Pancreas (tissue), 10 donors: Measurements from ENCODE around the gene DNAJC7. TPM values are rescaled to one million over a fixed set of nuclear protein-coding genes. Genes with fewer than 3 reads are reported as not detected.
A peak's percentile ranks its signal among the peaks of the same experiment; 100 is the strongest.

Experiments
- ATAC-seq, 4 donors: fragments of 200-7000 bp; cut with Tn5 transposase; one replicate each; pipeline versions ENCODE4 v1.8.0 to v1.9.1; 2020; ENCODE audit warnings: mild to moderate bottlenecking in 4 of 4, moderate library complexity in 4 of 4
- DNase-seq, 6 donors: peaks; one replicate each; pipeline ENCODE4 v3.0.0-alpha.2; 2020
- FAIRE-seq: peaks from 2 replicates; lab custom pipeline; 2012; peaks lifted over from hg19 to GRCh38; lab: Jason Lieb, UNC
- H3K27ac ChIP-seq, 4 donors: fragments of 200-600 bp; sonication (generic); 1 replicate in 3 of 4; 2 replicates in 1 of 4; pipeline versions ENCODE4 v1.5.0 to v1.8.0; 2020
- H3K27me3 ChIP-seq, 4 donors: fragments of 200-600 bp; one replicate each; pipeline ENCODE4 v1.8.0; 2021
- H3K36me3 ChIP-seq, 3 donors: fragments of 200-600 bp; sonication (generic) in 1 of 3; one replicate each; pipeline versions ENCODE4 v1.5.0 to v1.8.0; 2020 to 2021
- H3K4me1 ChIP-seq, 3 donors: fragments of 200-600 bp; one replicate each; pipeline ENCODE4 v1.8.0; 2021
- H3K4me3 ChIP-seq, 4 donors: fragments of 200-600 bp; sonication (generic) in 2 of 4; one replicate each; pipeline versions ENCODE4 v1.5.0 to v1.8.0; 2020 to 2021
- H3K9me3 ChIP-seq, 4 donors: fragments of 200-600 bp; one replicate each; pipeline ENCODE4 v1.8.0; 2021
- WGBS, 2 donors: extraction: QIAGEN DNeasy Blood & Tissue Kit; methylation state at CpG; one replicate each; pipeline ENCODE4 v1.1.7; 2013; 5-methylcytosine and 5-hydroxymethylcytosine counted together
- intact Hi-C, 3 donors: fragments of 100-400 bp; cut with DNase I; formaldehyde crosslinking; loops; one replicate each; pipeline versions ENCODE4 v1.11.1 to v1.14.2; 2022
- polyA plus RNA-seq, 2 donors: library from polyadenylated mRNA; stranded (reverse); fragments of 200-250 nt; gene quantifications; one replicate each; pipeline ENCODE4 v1.2.3, GENCODE V29; 2013
- total RNA-seq, 6 donors: library from RNA; stranded (reverse); fragmentation: NEBNext Ultra II Directional in 4 of 6; extraction: Animal tissue kit (Norgen Biotek cat#: 25700) in 4 of 6; gene quantifications; one replicate each; pipeline versions ENCODE4 v1.2.1 to v1.2.4, GENCODE V29; 2021 to 2023
- TF ChIP-seq, protein P1 (sequence below), 4 donors: fragments of 200-600 bp; sonication (generic) in 3 of 4; IDR thresholded peaks; one replicate each; pipeline versions ENCODE4 v1.5.0 to v1.8.0; 2021; ENCODE audit warnings: antibody characterized with exemption in 4 of 4
- donor health status: healthy with polysubstance abuse.
- donor health status: DM: no; HTN: no; CAD: no; lungs with moderate emphysema.
- donor health status: DM: no; HTN: no; CAD: no.
- donor health status: control.
- donor health status: control.
- donor health status: Bipolar disorder and iron deficiency.
- donor health status: DM: yes; HTN: yes; CAD: no.
- donor health status: DM: no; HTN: no; CAD: no.
- donor health status: DM: no; HTN: no; CAD: no.
- donor health status: DM: yes; HTN: yes; CAD: no.

The DNAJC7 gene
- total and polyA plus RNA-seq, 8 donors = 32.2 to 63.6 (median 38.4) TPM

DNA sequence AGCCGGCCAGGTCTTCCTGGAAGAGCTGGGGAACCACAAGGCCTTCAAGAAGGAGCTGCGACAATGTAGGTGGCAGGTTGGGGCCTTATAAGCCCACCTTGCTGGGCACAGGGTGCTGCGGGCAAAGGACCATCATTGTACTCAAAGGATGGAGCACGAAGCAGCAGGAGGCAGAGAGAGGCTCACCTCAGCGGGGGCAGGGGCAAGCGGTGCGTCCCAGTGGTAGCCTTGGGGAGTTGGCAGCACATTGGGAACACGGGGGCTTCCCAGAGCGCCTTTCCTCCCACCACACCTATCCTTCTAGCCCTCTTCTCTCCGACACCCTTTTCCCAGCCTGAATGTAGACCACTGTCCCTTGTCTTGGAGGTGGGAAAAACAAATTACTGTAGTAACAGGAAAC, 48.6 kb downstream of the DNAJC7 start:
- intact Hi-C loops = loop anchor here in 1 of 3 donors (10.0 kb wide), 1 partner anchor 146 kb away; the partner anchor contains the start of gene DHX58
- Histone ChIP-seq H3K9me3 (no peaks in the 10 kb centered on the region), H3K4me3 (no peak overlapping the region), H3K36me3 (peaks cover 0 to 8% (median 0%) of the 10 kb centered on the region in 3 donors), H3K27ac (no peak overlapping the region), H3K27me3 (no peaks in the 10 kb centered on the region), H3K4me1 (peaks cover 17 to 42% (median 24%) of the 10 kb centered on the region in 3 donors)
- no peak for ATAC-seq
- no peak for DNase-seq
- TF ChIP-seq, protein P1, sequence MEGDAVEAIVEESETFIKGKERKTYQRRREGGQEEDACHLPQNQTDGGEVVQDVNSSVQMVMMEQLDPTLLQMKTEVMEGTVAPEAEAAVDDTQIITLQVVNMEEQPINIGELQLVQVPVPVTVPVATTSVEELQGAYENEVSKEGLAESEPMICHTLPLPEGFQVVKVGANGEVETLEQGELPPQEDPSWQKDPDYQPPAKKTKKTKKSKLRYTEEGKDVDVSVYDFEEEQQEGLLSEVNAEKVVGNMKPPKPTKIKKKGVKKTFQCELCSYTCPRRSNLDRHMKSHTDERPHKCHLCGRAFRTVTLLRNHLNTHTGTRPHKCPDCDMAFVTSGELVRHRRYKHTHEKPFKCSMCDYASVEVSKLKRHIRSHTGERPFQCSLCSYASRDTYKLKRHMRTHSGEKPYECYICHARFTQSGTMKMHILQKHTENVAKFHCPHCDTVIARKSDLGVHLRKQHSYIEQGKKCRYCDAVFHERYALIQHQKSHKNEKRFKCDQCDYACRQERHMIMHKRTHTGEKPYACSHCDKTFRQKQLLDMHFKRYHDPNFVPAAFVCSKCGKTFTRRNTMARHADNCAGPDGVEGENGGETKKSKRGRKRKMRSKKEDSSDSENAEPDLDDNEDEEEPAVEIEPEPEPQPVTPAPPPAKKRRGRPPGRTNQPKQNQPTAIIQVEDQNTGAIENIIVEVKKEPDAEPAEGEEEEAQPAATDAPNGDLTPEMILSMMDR (IDR thresholded peaks at IDR 0.05) = no peak
- WGBS, 2 donors = 85 to 91% methylated on average over 10 of the region's 10 CpGs
- FAIRE-seq = no peak

DNA sequence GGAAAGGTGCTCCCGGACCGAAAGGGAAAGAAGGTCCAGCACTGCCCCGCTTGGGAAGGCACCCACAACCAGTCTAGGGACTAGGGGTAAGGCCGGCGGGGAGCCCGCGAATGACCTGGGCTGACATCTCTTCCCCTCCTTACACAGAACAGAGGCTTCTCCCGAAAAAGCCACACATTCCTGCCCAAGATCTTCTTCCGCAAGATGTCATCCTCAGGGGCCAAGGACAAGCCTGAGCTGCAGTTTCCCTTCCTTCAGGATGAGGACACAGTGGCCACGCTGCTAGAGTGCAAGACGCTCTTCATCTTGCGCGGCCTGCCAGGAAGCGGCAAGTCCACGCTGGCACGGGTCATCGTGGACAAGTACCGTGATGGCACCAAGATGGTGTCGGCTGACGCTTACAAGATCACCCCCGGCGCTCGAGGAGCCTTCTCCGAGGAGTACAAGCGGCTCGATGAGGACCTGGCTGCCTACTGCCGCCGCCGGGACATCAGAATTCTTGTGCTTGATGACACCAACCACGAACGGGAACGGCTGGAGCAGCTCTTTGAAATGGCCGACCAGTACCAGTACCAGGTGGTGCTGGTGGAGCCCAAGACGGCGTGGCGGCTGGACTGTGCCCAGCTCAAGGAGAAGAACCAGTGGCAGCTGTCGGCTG, 49.2 kb downstream of the DNAJC7 start:
- WGBS, 2 donors = 71 to 80% methylated on average over 37 of the region's 37 CpGs
- peak overlapping the region; percentile 86 to 95 (median 90) for H3K4me3 ChIP-seq

GRCh38 chr17:41967141-41967920, 49.9 kb downstream of the DNAJC7 start:
- peaks cover 0 to 8% (median 0%) of the 10 kb centered on the region in 3 donors for H3K36me3 ChIP-seq
- H3K4me3 ChIP-seq = peak overlapping the region; percentile 86 to 95 (median 90)
- H3K9me3 ChIP-seq = no peaks in the 10 kb centered on the region
- DNase-seq (peak; percentile 35 to 76 (median 54)), ATAC-seq (peak in 3 of 4 donors; percentile 0 to 1 (median 0)), FAIRE-seq (no peak)
- intact Hi-C loops = loop anchor here in 1 of 3 donors (10.0 kb wide), 1 partner anchor 147 kb away; the partner anchor contains the start of gene DHX58
- WGBS, 2 donors = 4 to 8% methylated on average over 30 to 39 of the region's 39 CpGs
- TF ChIP-seq, protein P1 (IDR thresholded peaks at IDR 0.05) = no peak
- no peaks in the 10 kb centered on the region for H3K27me3 ChIP-seq
- H3K4me1 ChIP-seq = peaks cover 14 to 35% (median 18%) of the 10 kb centered on the region in 3 donors
- H3K27ac ChIP-seq = peak overlapping the region; percentile 79 to 87 (median 82)

More for the DNA sequence above, 49.2 kb downstream of the DNAJC7 start:
- intact Hi-C loops = loop anchor here in 1 of 3 donors (10.0 kb wide), 1 partner anchor 147 kb away; the partner anchor contains the start of gene DHX58
- DNase-seq (peak in 1 of 6 donors; percentile 75), FAIRE-seq (no peak), ATAC-seq (no peak)
- peaks cover 0 to 8% (median 0%) of the 10 kb centered on the region in 3 donors for H3K36me3 ChIP-seq
- H3K9me3 ChIP-seq = no peaks in the 10 kb centered on the region
- H3K27me3 ChIP-seq = no peaks in the 10 kb centered on the region
- peaks cover 13 to 36% (median 18%) of the 10 kb centered on the region in 3 donors for H3K4me1 ChIP-seq
- TF ChIP-seq, protein P1 (IDR thresholded peaks at IDR 0.05) = no peak
- peak overlapping the region; percentile 79 to 87 (median 82) for H3K27ac ChIP-seq

- intact Hi-C loops = loop anchor here in 1 of 3 donors (10.0 kb wide), 1 partner anchor 148 kb away; the partner anchor contains the start of gene DHX58
- peak within 1 kb of the TSS; percentile 79 to 87 (median 82) for H3K27ac ChIP-seq
- no peaks in the 10 kb centered on the region for H3K9me3 ChIP-seq
- H3K4me1 ChIP-seq = peaks cover 14 to 33% (median 19%) of the 10 kb centered on the region in 3 donors
- peak within 1 kb of the TSS; percentile 86 to 95 (median 90) for H3K4me3 ChIP-seq
- ATAC-seq (peak; percentile 75 to 90 (median 85)), DNase-seq (peak; percentile 89 to 96 (median 92)), FAIRE-seq (no peak)
- 0% methylated on average over 37 to 71 of the region's 71 CpGs for WGBS, 2 donors
- H3K27me3 ChIP-seq = no peaks in the 10 kb centered on the region
- peaks cover 0 to 8% (median 0%) of the 10 kb centered on the region in 3 donors for H3K36me3 ChIP-seq
- TF ChIP-seq, protein P1 (IDR thresholded peaks at IDR 0.05) = no peak
These were observed 50.6 kb downstream of the DNAJC7 start, which contains the start of gene CNP for GRCh38 chr17:41966463-41967140. TSS of gene CNP (plus strand) at chr17:41966795. CDS start at chr17:41966885, 90 bp downstream.
